Tibial nerve (tissue), 4 donors: ENCODE data around the gene GRM4. TPM values are rescaled to one million over a fixed set of nuclear protein-coding genes. Genes with fewer than 3 reads are reported as not detected.

Experiments used
- DNase-seq, 2 donors: peaks; one replicate each; pipeline ENCODE4 v3.0.0-alpha.2; 2019; ENCODE audit warnings: low spot score in 2 of 2
- H3K27ac ChIP-seq, 4 donors: fragments of 200-600 bp; sonication (generic) in 3 of 4; one replicate each; pipeline ENCODE4 v1.5.1; 2017 to 2019; ENCODE audit warnings: mild to moderate bottlenecking in 1 of 4
- H3K27me3 ChIP-seq, 2 donors: fragments of 200-600 bp; sonication (generic) in 1 of 2; one replicate each; pipeline versions ENCODE4 v1.5.1 to v1.6.0; 2017 to 2019
- H3K36me3 ChIP-seq, 3 donors: fragments of 200-600 bp; sonication (generic); one replicate each; pipeline ENCODE4 v1.5.1; 2018 to 2019
- H3K4me1 ChIP-seq, 4 donors: fragments of 200-600 bp; sonication (generic) in 3 of 4; one replicate each; pipeline ENCODE4 v1.5.1; 2017 to 2019
- H3K4me3 ChIP-seq, 4 donors: fragments of 200-600 bp; sonication (generic) in 3 of 4; one replicate each; pipeline ENCODE4 v1.5.1; 2017 to 2019; ENCODE audit warnings: mild to moderate bottlenecking in 1 of 4, moderate library complexity in 1 of 4
- H3K9me3 ChIP-seq, 4 donors: fragments of 200-600 bp; sonication (generic) in 3 of 4; one replicate each; pipeline ENCODE4 v1.5.1; 2017 to 2019
- CTCF ChIP-seq, 5 experiments: fragments of 200-600 bp in 3 of 5; fragments of 450-650 bp in 2 of 5; sonication (generic) in 3 of 5; IDR thresholded peaks; one replicate each; pipeline ENCODE4 v1.5.1; 2016 to 2019; ENCODE audit warnings: antibody characterized with exemption in 5 of 5, mild to moderate bottlenecking in 3 of 5, moderate library complexity in 2 of 5
- EP300 ChIP-seq, 2 donors: sonication (generic); formaldehyde crosslinking; IDR thresholded peaks; one replicate each; pipeline ENCODE4 v1.6.1; 2017; ENCODE audit warnings: antibody characterized with exemption in 2 of 2, mild to moderate bottlenecking in 1 of 2
- POLR2A ChIP-seq, 2 donors: fragments of 450-650 bp; IDR thresholded peaks; one replicate each; pipeline ENCODE4 v1.6.1; 2017; ENCODE audit warnings: antibody characterized with exemption in 2 of 2, mild to moderate bottlenecking in 2 of 2, moderate library complexity in 2 of 2
- WGBS, 2 donors: methylation state at CpG; one replicate each; pipeline ENCODE4 v1.1.5; 2018; 5-methylcytosine and 5-hydroxymethylcytosine counted together
- total RNA-seq, 4 donors: library from RNA; depleted of rRNA; stranded (reverse); fragments of >200 nt; gene quantifications; one replicate each; pipeline ENCODE4 v1.1.0, GENCODE V29; 2016

The GRM4 gene
- total RNA-seq, 4 donors from 2014 or later: not detected

- Histone ChIP-seq H3K27ac (no peak overlapping the region), H3K36me3 (no peaks in the 10 kb centered on the region), H3K4me3 (no peak overlapping the region), H3K4me1 (peaks cover 0 to 22% (median 14%) of the 10 kb centered on the region in 4 donors), H3K9me3 (no peaks in the 10 kb centered on the region), H3K27me3 (peaks cover 0 to 92% of the 10 kb centered on the region in 2 donors)
- TF ChIP-seq CTCF (IDR thresholded peaks at IDR 0.05): no peak
- no peak for TF ChIP-seq EP300 (IDR thresholded peaks at IDR 0.05)
- no peak for TF ChIP-seq POLR2A (IDR thresholded peaks at IDR 0.05)
- no peak for DNase-seq
- 56 to 58% methylated on average over 8 of the region's 8 CpGs for WGBS, 2 donors
Observed at GRCh38 chr6:34148631-34149451, 3.0 kb upstream of the GRM4 start.

GRCh38 chr6:34147906-34148630 is 2.2 kb upstream of the GRM4 start:
- DNase-seq: no peak
- no peaks in the 10 kb centered on the region for H3K9me3 ChIP-seq
- H3K27ac ChIP-seq: no peak overlapping the region
- 53 to 57% methylated on average over 13 of the region's 13 CpGs for WGBS, 2 donors
- no peak overlapping the region for H3K4me3 ChIP-seq
- TF ChIP-seq POLR2A (IDR thresholded peaks at IDR 0.05): no peak
- no peak for TF ChIP-seq EP300 (IDR thresholded peaks at IDR 0.05)
- TF ChIP-seq CTCF (IDR thresholded peaks at IDR 0.05): no peak
- peaks cover 0 to 92% of the 10 kb centered on the region in 2 donors for H3K27me3 ChIP-seq
- no peaks in the 10 kb centered on the region for H3K36me3 ChIP-seq
- H3K4me1 ChIP-seq: peaks cover 0 to 30% (median 19%) of the 10 kb centered on the region in 4 donors

GRCh38 chr6:34146801-34147592 is 1.1 kb upstream of the GRM4 start:
- Histone ChIP-seq H3K4me1 (peaks cover 0 to 38% (median 19%) of the 10 kb centered on the region in 4 donors), H3K9me3 (no peaks in the 10 kb centered on the region), H3K27me3 (peaks cover 3 to 92% of the 10 kb centered on the region in 2 donors), H3K36me3 (no peaks in the 10 kb centered on the region), H3K4me3 (no peak overlapping the region), H3K27ac (no peak overlapping the region)
- 73 to 75% methylated on average over 10 of the region's 10 CpGs for WGBS, 2 donors
- no peak for DNase-seq
- TF ChIP-seq POLR2A (IDR thresholded peaks at IDR 0.05) (no peak), CTCF (IDR thresholded peaks at IDR 0.05) (no peak), EP300 (IDR thresholded peaks at IDR 0.05) (no peak)

- no peak overlapping the region for H3K27ac ChIP-seq
- no peak for DNase-seq
- TF ChIP-seq CTCF (IDR thresholded peaks at IDR 0.05) (no peak), POLR2A (IDR thresholded peaks at IDR 0.05) (no peak), EP300 (IDR thresholded peaks at IDR 0.05) (no peak)
- H3K4me1 ChIP-seq: peaks cover 0 to 38% (median 19%) of the 10 kb centered on the region in 4 donors
- no peaks in the 10 kb centered on the region for H3K36me3 ChIP-seq
- 1% methylated on average over 53 to 82 of the region's 100 CpGs for WGBS, 2 donors
- H3K4me3 ChIP-seq: peak overlapping the region in 2 of 4 donors; percentile 28 to 43
- peaks cover 7 to 92% of the 10 kb centered on the region in 2 donors for H3K27me3 ChIP-seq
- H3K9me3 ChIP-seq: no peaks in the 10 kb centered on the region
Observed at GRCh38 chr6:34145161-34146020, 496 bp downstream of the GRM4 start.
